ENCODE measurements around the gene RAD9A.

RAD9A gene

GRCh38 chr11:67366961-67367760 lies 24.6 kb upstream of the RAD9A start:
- Histone ChIP-seq H3K4me3 (ENCODE audit: low read length) (no peak overlapping the region), H2AFZ (ENCODE audit: low read depth, low read length) (no peak overlapping the region), H3K9me3 (ENCODE audit: low read length) (no peaks in the 10 kb centered on the region), H3K27me3 (ENCODE audit: insufficient read depth, low read length) (no peaks in the 10 kb centered on the region), H3K36me3 (ENCODE audit: insufficient read depth, low read length) (peaks cover 5% of the 10 kb centered on the region), H3K4me1 (ENCODE audit: insufficient read depth, low read length) (peaks cover 17% of the 10 kb centered on the region)

- Histone ChIP-seq H3K4me1 (ENCODE audit: insufficient read depth, low read length) (peaks cover 19% of the 10 kb centered on the region), H3K27me3 (ENCODE audit: insufficient read depth, low read length) (no peaks in the 10 kb centered on the region), H3K9me3 (ENCODE audit: low read length) (no peaks in the 10 kb centered on the region), H2AFZ (ENCODE audit: low read depth, low read length) (no peak overlapping the region), H3K4me3 (ENCODE audit: low read length) (no peak overlapping the region), H3K36me3 (ENCODE audit: insufficient read depth, low read length) (peaks cover 5% of the 10 kb centered on the region)
Observed at GRCh38 chr11:67367761-67368227, 24.0 kb upstream of the RAD9A start.

- Histone ChIP-seq H2AFZ (ENCODE audit: low read depth, low read length) (no peak overlapping the region), H3K9me3 (ENCODE audit: low read length) (no peaks in the 10 kb centered on the region), H3K27me3 (ENCODE audit: insufficient read depth, low read length) (no peaks in the 10 kb centered on the region), H3K4me3 (ENCODE audit: low read length) (no peak overlapping the region), H3K36me3 (ENCODE audit: insufficient read depth, low read length) (peaks cover 5% of the 10 kb centered on the region), H3K4me1 (ENCODE audit: insufficient read depth, low read length) (peaks cover 23% of the 10 kb centered on the region)
Observed at GRCh38 chr11:67368621-67369020, 23.2 kb upstream of the RAD9A start.

- H3K4me3 ChIP-seq (ENCODE audit: low read length): no peak overlapping the region
- no peaks in the 10 kb centered on the region for H3K27me3 ChIP-seq (ENCODE audit: insufficient read depth, low read length)
- H3K9me3 ChIP-seq (ENCODE audit: low read length): no peaks in the 10 kb centered on the region
- H2AFZ ChIP-seq (ENCODE audit: low read depth, low read length): no peak overlapping the region
- peaks cover 29% of the 10 kb centered on the region for H3K4me1 ChIP-seq (ENCODE audit: insufficient read depth, low read length)
- peaks cover 5% of the 10 kb centered on the region for H3K36me3 ChIP-seq (ENCODE audit: insufficient read depth, low read length)
Observed at GRCh38 chr11:67369275-67369674, 22.5 kb upstream of the RAD9A start.

- H3K4me1 ChIP-seq (ENCODE audit: insufficient read depth, low read length): peaks cover 35% of the 10 kb centered on the region
Observed at GRCh38 chr11:67369801-67370284, 21.9 kb upstream of the RAD9A start.

GRCh38 chr11:67370351-67371076 lies 21.3 kb upstream of the RAD9A start:
- H2AFZ ChIP-seq (ENCODE audit: low read depth, low read length): no peak overlapping the region
- no peak overlapping the region for H3K4me3 ChIP-seq (ENCODE audit: low read length)
- H3K27me3 ChIP-seq (ENCODE audit: insufficient read depth, low read length): no peaks in the 10 kb centered on the region
- no peaks in the 10 kb centered on the region for H3K36me3 ChIP-seq (ENCODE audit: insufficient read depth, low read length)
- peaks cover 39% of the 10 kb centered on the region for H3K4me1 ChIP-seq (ENCODE audit: insufficient read depth, low read length)
- H3K9me3 ChIP-seq (ENCODE audit: low read length): no peaks in the 10 kb centered on the region

More at GRCh38 chr11:67369801-67370284, 21.9 kb upstream of the RAD9A start:
- H3K36me3 ChIP-seq (ENCODE audit: insufficient read depth, low read length): no peaks in the 10 kb centered on the region
- no peak overlapping the region for H3K4me3 ChIP-seq (ENCODE audit: low read length)
- H3K27me3 ChIP-seq (ENCODE audit: insufficient read depth, low read length): no peaks in the 10 kb centered on the region
- no peaks in the 10 kb centered on the region for H3K9me3 ChIP-seq (ENCODE audit: low read length)
- H2AFZ ChIP-seq (ENCODE audit: low read depth, low read length): no peak overlapping the region

- Histone ChIP-seq H3K27me3 (ENCODE audit: insufficient read depth, low read length) (no peaks in the 10 kb centered on the region), H3K9me3 (ENCODE audit: low read length) (no peaks in the 10 kb centered on the region), H3K4me3 (ENCODE audit: low read length) (no peak overlapping the region), H3K4me1 (ENCODE audit: insufficient read depth, low read length) (peaks cover 47% of the 10 kb centered on the region), H3K36me3 (ENCODE audit: insufficient read depth, low read length) (no peaks in the 10 kb centered on the region), H2AFZ (ENCODE audit: low read depth, low read length) (no peak overlapping the region)
Observed at GRCh38 chr11:67371189-67371910, 20.4 kb upstream of the RAD9A start.

GRCh38 chr11:67371911-67372320 lies 19.9 kb upstream of the RAD9A start:
- Histone ChIP-seq H3K4me1 (ENCODE audit: insufficient read depth, low read length) (peaks cover 48% of the 10 kb centered on the region), H3K36me3 (ENCODE audit: insufficient read depth, low read length) (no peaks in the 10 kb centered on the region), H3K4me3 (ENCODE audit: low read length) (peak overlapping the region; percentile 55), H3K27me3 (ENCODE audit: insufficient read depth, low read length) (no peaks in the 10 kb centered on the region), H3K9me3 (ENCODE audit: low read length) (no peaks in the 10 kb centered on the region), H2AFZ (ENCODE audit: low read depth, low read length) (no peak overlapping the region)

GRCh38 chr11:67372321-67372992 lies 19.3 kb upstream of the RAD9A start:
- H2AFZ ChIP-seq (ENCODE audit: low read depth, low read length): peak overlapping the region; percentile 70
- peaks cover 48% of the 10 kb centered on the region for H3K4me1 ChIP-seq (ENCODE audit: insufficient read depth, low read length)
- H3K27me3 ChIP-seq (ENCODE audit: insufficient read depth, low read length): no peaks in the 10 kb centered on the region
- H3K4me3 ChIP-seq (ENCODE audit: low read length): peak overlapping the region; percentile 55
- H3K36me3 ChIP-seq (ENCODE audit: insufficient read depth, low read length): no peaks in the 10 kb centered on the region
- no peaks in the 10 kb centered on the region for H3K9me3 ChIP-seq (ENCODE audit: low read length)

GRCh38 chr11:67372993-67373647 lies 18.7 kb upstream of the RAD9A start, which contains the start of gene CLCF1:
TSS of gene CLCF1 (minus strand) at chr11:67373598. CDS start at chr11:67373539, 59 bp downstream.
- H3K4me1 ChIP-seq (ENCODE audit: insufficient read depth, low read length): peaks cover 48% of the 10 kb centered on the region

GRCh38 chr11:67373648-67374570 lies 17.9 kb upstream of the RAD9A start:
- Histone ChIP-seq H3K36me3 (ENCODE audit: insufficient read depth, low read length) (no peaks in the 10 kb centered on the region), H3K9me3 (ENCODE audit: low read length) (no peaks in the 10 kb centered on the region), H3K4me1 (ENCODE audit: insufficient read depth, low read length) (peaks cover 48% of the 10 kb centered on the region), H3K4me3 (ENCODE audit: low read length) (peak overlapping the region; percentile 55), H3K27me3 (ENCODE audit: insufficient read depth, low read length) (no peaks in the 10 kb centered on the region), H2AFZ (ENCODE audit: low read depth, low read length) (peak overlapping the region; percentile 70)

More at GRCh38 chr11:67372993-67373647, 18.7 kb upstream of the RAD9A start, which contains the start of gene CLCF1:
- peak within 1 kb of the TSS; percentile 55 for H3K4me3 ChIP-seq (ENCODE audit: low read length)
- H2AFZ ChIP-seq (ENCODE audit: low read depth, low read length): peak within 1 kb of the TSS; percentile 70
- no peaks in the 10 kb centered on the region for H3K27me3 ChIP-seq (ENCODE audit: insufficient read depth, low read length)
- no peaks in the 10 kb centered on the region for H3K9me3 ChIP-seq (ENCODE audit: low read length)
- H3K36me3 ChIP-seq (ENCODE audit: insufficient read depth, low read length): no peaks in the 10 kb centered on the region

All from neuron (in vitro differentiated cells).